ENCODE measurements around the gene RAB8B.

The RAB8B gene

GRCh38 chr15:63238796-63239195 lies 49.4 kb downstream of the RAB8B start:
- no peaks in the 10 kb centered on the region for H3K27me3 ChIP-seq (ENCODE audit: insufficient read depth, low read length)
- H3K4me3 ChIP-seq (ENCODE audit: low read length) = no peak overlapping the region
- WGBS = 97% methylated on average over 1 of the region's 1 CpG
- 0 out of 2 replicates have a peak, but pooled peaks cover under 1% of the 10 kb centered on the region for H3K4me1 ChIP-seq (ENCODE audit: insufficient read depth, low read length)
- peaks cover 9% of the 10 kb centered on the region for H3K9me3 ChIP-seq (ENCODE audit: insufficient read depth, low read depth, low read length)
- no peak overlapping the region for H3K27ac ChIP-seq (ENCODE audit: low read depth, low read length)
- H3K36me3 ChIP-seq (ENCODE audit: insufficient read depth, low read length) = no peaks in the 10 kb centered on the region
- H3K9ac ChIP-seq (ENCODE audit: low read depth, low read length) = no peak overlapping the region

GRCh38 chr15:63240109-63240508 lies 50.7 kb downstream of the RAB8B start:
- no peaks in the 10 kb centered on the region for H3K36me3 ChIP-seq (ENCODE audit: insufficient read depth, low read length)

GRCh38 chr15:63241316-63241715 lies 51.9 kb downstream of the RAB8B start:
- Histone ChIP-seq H3K9ac (ENCODE audit: low read depth, low read length) (no peak overlapping the region), H3K27me3 (ENCODE audit: insufficient read depth, low read length) (no peaks in the 10 kb centered on the region), H3K9me3 (ENCODE audit: insufficient read depth, low read depth, low read length) (peaks cover 10% of the 10 kb centered on the region), H3K36me3 (ENCODE audit: insufficient read depth, low read length) (no peaks in the 10 kb centered on the region), H3K27ac (ENCODE audit: low read depth, low read length) (no peak overlapping the region), H3K4me1 (ENCODE audit: insufficient read depth, low read length) (no peaks in the 10 kb centered on the region), H3K4me3 (ENCODE audit: low read length) (no peak overlapping the region)
- 100% methylated on average over 1 of the region's 1 CpG for WGBS

More at GRCh38 chr15:63240109-63240508, 50.7 kb downstream of the RAB8B start:
- no peaks in the 10 kb centered on the region for H3K4me1 ChIP-seq (ENCODE audit: insufficient read depth, low read length)
- no peak overlapping the region for H3K9ac ChIP-seq (ENCODE audit: low read depth, low read length)
- H3K4me3 ChIP-seq (ENCODE audit: low read length) = no peak overlapping the region
- H3K9me3 ChIP-seq (ENCODE audit: insufficient read depth, low read depth, low read length) = peaks cover 10% of the 10 kb centered on the region
- WGBS = 93% methylated on average over 3 of the region's 3 CpGs
- no peaks in the 10 kb centered on the region for H3K27me3 ChIP-seq (ENCODE audit: insufficient read depth, low read length)
- H3K27ac ChIP-seq (ENCODE audit: low read depth, low read length) = no peak overlapping the region

- Histone ChIP-seq H3K4me3 (ENCODE audit: low read length) (no peak overlapping the region), H3K27me3 (ENCODE audit: insufficient read depth, low read length) (no peaks in the 10 kb centered on the region), H3K36me3 (ENCODE audit: insufficient read depth, low read length) (peaks cover 8% of the 10 kb centered on the region), H3K9me3 (ENCODE audit: insufficient read depth, low read depth, low read length) (peaks cover 10% of the 10 kb centered on the region), H3K9ac (ENCODE audit: low read depth, low read length) (no peak overlapping the region), H3K27ac (ENCODE audit: low read depth, low read length) (no peak overlapping the region), H3K4me1 (ENCODE audit: insufficient read depth, low read length) (no peaks in the 10 kb centered on the region)
- 100% methylated on average over 1 of the region's 1 CpG for WGBS
Observed at GRCh38 chr15:63243101-63243500, 53.7 kb downstream of the RAB8B start.

GRCh38 chr15:63243776-63244175 lies 54.4 kb downstream of the RAB8B start:
- Histone ChIP-seq H3K27me3 (ENCODE audit: insufficient read depth, low read length) (no peaks in the 10 kb centered on the region), H3K36me3 (ENCODE audit: insufficient read depth, low read length) (peaks cover 8% of the 10 kb centered on the region), H3K9ac (ENCODE audit: low read depth, low read length) (no peak overlapping the region), H3K4me3 (ENCODE audit: low read length) (no peak overlapping the region), H3K9me3 (ENCODE audit: insufficient read depth, low read depth, low read length) (peaks cover 10% of the 10 kb centered on the region), H3K4me1 (ENCODE audit: insufficient read depth, low read length) (no peaks in the 10 kb centered on the region), H3K27ac (ENCODE audit: low read depth, low read length) (no peak overlapping the region)
- WGBS = 89% methylated on average over 1 of the region's 1 CpG

GRCh38 chr15:63244399-63244798 lies 55.0 kb downstream of the RAB8B start:
- H3K27ac ChIP-seq (ENCODE audit: low read depth, low read length) = no peak overlapping the region
- H3K9ac ChIP-seq (ENCODE audit: low read depth, low read length) = no peak overlapping the region
- peaks cover 11% of the 10 kb centered on the region for H3K36me3 ChIP-seq (ENCODE audit: insufficient read depth, low read length)

DNA sequence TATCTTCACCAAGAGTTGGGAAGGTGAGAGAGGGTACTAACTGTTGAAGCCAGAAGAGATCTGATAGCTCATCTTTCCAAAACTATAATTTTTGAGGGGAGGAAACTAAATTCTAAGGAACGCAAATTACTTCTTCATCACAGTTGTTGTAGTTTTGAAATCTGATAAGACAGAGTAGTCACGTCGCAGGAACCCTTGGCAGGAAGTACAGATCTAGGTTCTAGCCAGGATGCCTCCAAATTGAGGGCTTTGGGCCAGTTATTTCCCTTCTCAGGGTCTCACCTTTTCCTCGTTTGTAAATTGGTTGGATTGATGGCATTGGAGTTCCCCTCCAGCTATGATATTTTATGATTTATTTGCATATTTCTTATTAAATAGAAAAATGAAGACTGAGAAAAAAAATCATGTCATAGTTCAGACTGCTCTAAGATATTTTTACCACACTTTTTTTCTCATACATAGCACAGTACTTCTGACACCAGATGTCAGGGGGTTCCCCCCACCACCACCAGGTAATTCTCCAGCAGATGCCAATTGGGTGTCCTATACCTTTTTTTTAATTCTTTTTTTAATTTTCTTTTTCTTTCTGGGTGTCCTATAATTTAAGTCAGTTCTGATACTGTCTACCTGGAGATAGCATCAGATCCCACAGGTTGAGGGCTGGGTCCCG lies 55.7 kb downstream of the RAB8B start:
- Histone ChIP-seq H3K9ac (ENCODE audit: low read depth, low read length) (no peak overlapping the region), H3K9me3 (ENCODE audit: insufficient read depth, low read depth, low read length) (peaks cover 10% of the 10 kb centered on the region), H3K4me1 (ENCODE audit: insufficient read depth, low read length) (no peaks in the 10 kb centered on the region), H3K27me3 (ENCODE audit: insufficient read depth, low read length) (no peaks in the 10 kb centered on the region), H3K4me3 (ENCODE audit: low read length) (no peak overlapping the region), H3K27ac (ENCODE audit: low read depth, low read length) (no peak overlapping the region), H3K36me3 (ENCODE audit: insufficient read depth, low read length) (peaks cover 11% of the 10 kb centered on the region)
- WGBS = 94% methylated on average over 4 of the region's 5 CpGs

More at GRCh38 chr15:63244399-63244798, 55.0 kb downstream of the RAB8B start:
- no peaks in the 10 kb centered on the region for H3K27me3 ChIP-seq (ENCODE audit: insufficient read depth, low read length)
- 73% methylated on average over 4 of the region's 4 CpGs for WGBS
- H3K4me1 ChIP-seq (ENCODE audit: insufficient read depth, low read length) = no peaks in the 10 kb centered on the region
- no peak overlapping the region for H3K4me3 ChIP-seq (ENCODE audit: low read length)
- peaks cover 10% of the 10 kb centered on the region for H3K9me3 ChIP-seq (ENCODE audit: insufficient read depth, low read depth, low read length)

GRCh38 chr15:63246691-63247469 lies 57.5 kb downstream of the RAB8B start:
- Histone ChIP-seq H3K36me3 (ENCODE audit: insufficient read depth, low read length) (peaks cover 19% of the 10 kb centered on the region), H3K4me3 (ENCODE audit: low read length) (no peak overlapping the region), H3K27me3 (ENCODE audit: insufficient read depth, low read length) (no peaks in the 10 kb centered on the region), H3K27ac (ENCODE audit: low read depth, low read length) (no peak overlapping the region), H3K9me3 (ENCODE audit: insufficient read depth, low read depth, low read length) (peaks cover 10% of the 10 kb centered on the region), H3K4me1 (ENCODE audit: insufficient read depth, low read length) (no peaks in the 10 kb centered on the region), H3K9ac (ENCODE audit: low read depth, low read length) (no peak overlapping the region)
- 94% methylated on average over 5 of the region's 5 CpGs for WGBS

GRCh38 chr15:63250312-63250965 lies 61.0 kb downstream of the RAB8B start:
- WGBS = 94% methylated on average over 4 of the region's 4 CpGs
- no peak overlapping the region for H3K9ac ChIP-seq (ENCODE audit: low read depth, low read length)
- H3K27me3 ChIP-seq (ENCODE audit: insufficient read depth, low read length) = no peaks in the 10 kb centered on the region
- H3K36me3 ChIP-seq (ENCODE audit: insufficient read depth, low read length) = peaks cover 19% of the 10 kb centered on the region
- no peak overlapping the region for H3K27ac ChIP-seq (ENCODE audit: low read depth, low read length)
- no peak overlapping the region for H3K4me3 ChIP-seq (ENCODE audit: low read length)
- no peaks in the 10 kb centered on the region for H3K9me3 ChIP-seq (ENCODE audit: insufficient read depth, low read depth, low read length)
- H3K4me1 ChIP-seq (ENCODE audit: insufficient read depth, low read length) = peaks cover 7% of the 10 kb centered on the region

DNA sequence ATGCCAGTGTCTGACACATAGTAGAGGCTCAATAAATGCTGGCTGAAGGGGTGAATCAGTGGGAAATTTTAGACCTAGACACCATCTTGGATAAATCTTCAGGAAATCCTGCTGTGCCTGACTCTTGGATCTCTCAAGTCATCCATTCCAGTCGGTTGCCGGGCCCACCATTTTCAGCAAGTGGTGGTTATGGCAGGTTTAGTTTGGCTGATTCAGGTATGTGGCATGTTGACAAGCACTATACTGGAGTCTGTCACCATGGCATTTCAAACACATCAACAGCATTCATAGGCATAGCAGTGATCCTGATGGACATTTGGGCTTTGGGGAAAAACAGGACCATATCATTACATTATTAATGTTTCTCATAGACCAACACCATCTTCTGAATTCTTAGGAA lies 62.3 kb downstream of the RAB8B start:
- Histone ChIP-seq H3K27ac (ENCODE audit: low read depth, low read length) (no peak overlapping the region), H3K4me3 (ENCODE audit: low read length) (no peak overlapping the region), H3K9me3 (ENCODE audit: insufficient read depth, low read depth, low read length) (no peaks in the 10 kb centered on the region), H3K9ac (ENCODE audit: low read depth, low read length) (no peak overlapping the region), H3K27me3 (ENCODE audit: insufficient read depth, low read length) (no peaks in the 10 kb centered on the region), H3K36me3 (ENCODE audit: insufficient read depth, low read length) (peaks cover 15% of the 10 kb centered on the region), H3K4me1 (ENCODE audit: insufficient read depth, low read length) (peaks cover 19% of the 10 kb centered on the region)
- WGBS = 96% methylated on average over 2 of the region's 2 CpGs

DNA sequence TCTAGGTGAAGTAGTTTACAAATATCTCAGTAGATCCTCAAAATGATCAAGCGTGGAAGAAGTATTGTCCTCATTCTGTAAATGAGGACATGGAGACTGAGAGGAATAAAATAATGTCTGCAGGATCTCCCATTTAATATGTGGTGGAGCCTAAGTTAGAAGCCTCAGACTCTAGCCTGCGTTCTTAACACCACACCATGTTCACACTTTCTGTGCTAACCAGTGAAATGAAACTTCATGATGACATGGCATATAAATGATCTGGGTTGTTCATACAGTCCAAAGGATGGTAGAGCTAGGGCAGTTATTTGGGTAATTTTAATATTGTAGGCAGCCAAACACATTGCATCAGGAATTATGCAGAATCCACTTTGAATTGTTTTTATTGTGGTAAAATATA lies 62.9 kb downstream of the RAB8B start:
- Histone ChIP-seq H3K27ac (ENCODE audit: low read depth, low read length) (no peak overlapping the region; the same call in 1 of the 2 replicates), H3K27me3 (ENCODE audit: insufficient read depth, low read length) (no peaks in the 10 kb centered on the region), H3K4me3 (ENCODE audit: low read length) (no peak overlapping the region), H3K4me1 (ENCODE audit: insufficient read depth, low read length) (peaks cover 25% of the 10 kb centered on the region), H3K9ac (ENCODE audit: low read depth, low read length) (no peak overlapping the region), H3K36me3 (ENCODE audit: insufficient read depth, low read length) (peaks cover 10% of the 10 kb centered on the region; the same call in 1 of the 2 replicates), H3K9me3 (ENCODE audit: insufficient read depth, low read depth, low read length) (no peaks in the 10 kb centered on the region)
- WGBS = 91% methylated on average over 2 of the region's 2 CpGs
